Ascending aorta (tissue), 2 donors: Measurements from ENCODE around the gene UNC13A. TPM values are rescaled to one million over a fixed set of nuclear protein-coding genes. Genes with fewer than 3 reads are reported as not detected.

ENCODE experiments used
- DNase-seq, 2 donors: peaks; one replicate each; pipeline ENCODE4 v3.0.0-alpha.2; 2019; ENCODE audit warnings: low spot score in 2 of 2
- H3K27ac ChIP-seq, 2 donors: fragments of 200-600 bp; sonication (generic); one replicate each; pipeline ENCODE4 v1.5.1; 2016 to 2017; ENCODE audit warnings: mild to moderate bottlenecking in 1 of 2
- H3K27me3 ChIP-seq: fragments of 200-600 bp; sonication (generic); one replicate; pipeline ENCODE4 v1.5.1; 2017
- H3K36me3 ChIP-seq, 2 donors: fragments of 200-600 bp; sonication (generic); one replicate each; pipeline ENCODE4 v1.5.1; 2016
- H3K4me1 ChIP-seq, 2 donors: fragments of 200-600 bp; sonication (generic); one replicate each; pipeline ENCODE4 v1.5.1; 2016 to 2017; ENCODE audit warnings: mild to moderate bottlenecking in 1 of 2
- H3K4me3 ChIP-seq, 2 donors: fragments of 200-600 bp; sonication (generic); one replicate each; pipeline ENCODE4 v1.5.1; 2016 to 2017; ENCODE audit warnings: mild to moderate bottlenecking in 1 of 2
- H3K9me3 ChIP-seq, 2 donors: fragments of 200-600 bp; sonication (generic); one replicate each; pipeline ENCODE4 v1.5.1; 2016
- CTCF ChIP-seq, 3 experiments: fragments of 200-600 bp in 2 of 3; fragments of 450-650 bp in 1 of 3; sonication (generic) in 2 of 3; IDR thresholded peaks; one replicate each; pipeline ENCODE4 v1.5.1; 2016 to 2019; ENCODE audit warnings: antibody characterized with exemption in 3 of 3, mild to moderate bottlenecking in 1 of 3, moderate library complexity in 1 of 3
- intact Hi-C: fragments of 100-400 bp; cut with DNase I; formaldehyde crosslinking; loops from one replicate; pipeline ENCODE4 v1.15.1; 2023
- total RNA-seq: library from RNA; depleted of rRNA; stranded (reverse); fragments of >200 nt; gene quantifications from one replicate; pipeline ENCODE4 v1.1.0, GENCODE V29; 2016

UNC13A gene
- total RNA-seq, 1 donor from 2014 or later = 2.2 TPM

GRCh38 chr19:17641181-17641580 lies 47.0 kb downstream of the UNC13A start:
- TF ChIP-seq CTCF (IDR thresholded peaks at IDR 0.05) = no peak
- Histone ChIP-seq H3K4me3 (no peak overlapping the region), H3K9me3 (no peaks in the 10 kb centered on the region), H3K4me1 (no peaks in the 10 kb centered on the region), H3K27ac (no peak overlapping the region), H3K27me3 (no peaks in the 10 kb centered on the region), H3K36me3 (no peaks in the 10 kb centered on the region)
- DNase-seq = no peak
- intact Hi-C loops = no loop called here

GRCh38 chr19:17633700-17634099 lies 54.5 kb downstream of the UNC13A start:
- intact Hi-C loops = no loop called here

DNA sequence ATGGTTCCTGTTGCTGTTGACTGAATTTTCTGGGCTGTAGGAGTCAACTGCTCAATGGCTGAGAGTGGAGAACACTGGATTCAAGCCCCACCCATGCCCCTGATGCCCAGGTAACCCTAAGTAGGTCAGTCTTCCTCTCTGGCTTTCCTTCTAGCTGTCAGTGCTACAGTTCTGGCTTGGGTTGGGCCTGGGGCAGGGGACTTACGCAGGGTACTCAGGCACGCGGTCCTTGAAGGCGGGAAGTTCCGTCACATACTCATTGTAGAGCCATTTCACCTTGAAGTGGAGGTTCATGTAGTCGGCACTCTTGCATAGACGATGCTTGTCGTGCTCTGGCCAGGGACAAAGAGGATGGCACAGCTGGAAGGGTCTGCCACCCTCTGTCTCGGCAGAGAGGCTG lies 55.6 kb downstream of the UNC13A start:
- Histone ChIP-seq H3K4me1 (no peaks in the 10 kb centered on the region), H3K9me3 (no peaks in the 10 kb centered on the region), H3K36me3 (no peaks in the 10 kb centered on the region), H3K27ac (no peak overlapping the region), H3K4me3 (no peak overlapping the region), H3K27me3 (no peaks in the 10 kb centered on the region)
- intact Hi-C loops = no loop called here
- no peak for TF ChIP-seq CTCF (IDR thresholded peaks at IDR 0.05)
- no peak for DNase-seq

More at GRCh38 chr19:17633700-17634099, 54.5 kb downstream of the UNC13A start:
- H3K4me1 ChIP-seq = no peaks in the 10 kb centered on the region
- no peak overlapping the region for H3K4me3 ChIP-seq
- H3K27me3 ChIP-seq = no peaks in the 10 kb centered on the region
- no peak for TF ChIP-seq CTCF (IDR thresholded peaks at IDR 0.05)
- DNase-seq = no peak
- H3K27ac ChIP-seq = no peak overlapping the region
- H3K36me3 ChIP-seq = no peaks in the 10 kb centered on the region
- no peaks in the 10 kb centered on the region for H3K9me3 ChIP-seq

- H3K36me3 ChIP-seq = no peaks in the 10 kb centered on the region
- no peaks in the 10 kb centered on the region for H3K9me3 ChIP-seq
- no peak for DNase-seq
- no peak overlapping the region for H3K4me3 ChIP-seq
- TF ChIP-seq CTCF (IDR thresholded peaks at IDR 0.05) = no peak
- H3K4me1 ChIP-seq = no peaks in the 10 kb centered on the region
- H3K27ac ChIP-seq = no peak overlapping the region
- no peaks in the 10 kb centered on the region for H3K27me3 ChIP-seq
- intact Hi-C loops = no loop called here
Observed at GRCh38 chr19:17629760-17630159, 58.4 kb downstream of the UNC13A start.

DNA sequence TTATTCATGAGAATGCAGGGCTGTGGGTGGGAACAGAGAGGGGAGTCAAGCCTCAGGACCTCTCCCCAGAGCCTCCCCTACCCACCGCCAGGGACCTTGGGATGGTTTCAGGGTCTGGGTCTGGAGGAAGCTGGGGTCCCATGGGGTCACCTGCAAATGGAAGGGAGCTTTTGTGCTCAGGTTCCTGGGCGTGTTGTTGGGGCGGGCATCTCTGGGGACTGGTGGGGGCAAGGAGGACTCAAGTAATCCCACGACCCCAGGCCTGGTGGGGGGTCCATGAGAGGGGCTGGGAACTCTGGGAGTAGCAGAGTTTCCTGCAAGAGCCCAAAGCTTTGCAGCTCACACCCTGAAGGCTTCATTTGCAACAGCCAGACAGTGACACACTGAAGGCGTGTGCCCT lies 60.2 kb downstream of the UNC13A start:
- TF ChIP-seq CTCF (IDR thresholded peaks at IDR 0.05) = no peak
- no peak overlapping the region for H3K27ac ChIP-seq

DNA sequence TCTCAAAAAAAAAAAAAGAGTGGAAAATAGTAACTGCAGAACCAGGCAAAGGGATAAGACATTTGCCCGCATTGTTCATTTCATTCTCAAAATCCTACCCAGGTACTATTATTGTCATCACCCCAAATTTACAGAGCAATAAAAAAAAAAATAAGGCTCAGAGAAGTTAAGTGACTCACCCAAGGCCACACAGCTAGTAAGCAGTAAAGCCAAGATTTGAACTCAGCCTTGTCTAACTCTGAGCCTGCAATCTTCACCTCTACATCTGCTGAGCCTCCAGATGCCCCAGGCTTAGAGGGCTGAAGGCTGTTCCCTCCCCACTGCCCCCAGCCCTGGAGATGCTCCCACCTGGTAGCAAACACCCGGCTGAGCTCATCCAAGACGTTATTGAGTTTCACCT lies 61.0 kb downstream of the UNC13A start:
- intact Hi-C loops = no loop called here
- Histone ChIP-seq H3K4me3 (no peak overlapping the region), H3K27ac (no peak overlapping the region), H3K4me1 (no peaks in the 10 kb centered on the region), H3K27me3 (no peaks in the 10 kb centered on the region), H3K36me3 (no peaks in the 10 kb centered on the region), H3K9me3 (peaks cover 0 to under 1% of the 10 kb centered on the region in 2 donors)
- DNase-seq = no peak
- TF ChIP-seq CTCF (IDR thresholded peaks at IDR 0.05) = no peak

More for the DNA sequence above, 60.2 kb downstream of the UNC13A start:
- DNase-seq = no peak
- intact Hi-C loops = no loop called here
- Histone ChIP-seq H3K27me3 (no peaks in the 10 kb centered on the region), H3K4me1 (no peaks in the 10 kb centered on the region), H3K36me3 (no peaks in the 10 kb centered on the region), H3K9me3 (no peaks in the 10 kb centered on the region), H3K4me3 (no peak overlapping the region)
